GM12892 (cell line): Measurements from ENCODE around the gene SLC25A30.

Experiments
- POLR2A ChIP-seq: IDR thresholded peaks from 2 replicates; pipeline ENCODE4 v1.6.1; 2011; ENCODE audit warnings: low read depth, low read length, control low read depth
- TAF1 ChIP-seq: IDR thresholded peaks from 2 replicates; pipeline ENCODE4 v1.6.1; 2011; ENCODE audit warnings: low read depth, mild to moderate bottlenecking, control low read depth, low read length, borderline replicate concordance

- TF ChIP-seq POLR2A = no peak
- TF ChIP-seq TAF1 = no peak
These were observed 26.9 kb upstream of the SLC25A30 start for GRCh38 chr13:45445053-45445452.
